GM06990 (cell line): ENCODE data around the gene SPTA1.

ENCODE experiments used
- DNase-seq: peaks from one replicate; pipeline ENCODE4 v3.0.0-alpha.2; 2011; ENCODE audit not compliant: insufficient read length; ENCODE audit errors: extremely low read depth
- H3K27me3 ChIP-seq: replicated peaks from 2 replicates; pipeline ENCODE4 v1.6.0; 2011; ENCODE audit warnings: low read length; ENCODE audit not compliant: control insufficient read depth, insufficient read depth
- H3K36me3 ChIP-seq: 2 replicates; pipeline ENCODE4 v1.5.1; 2011; ENCODE audit warnings: low read length; ENCODE audit not compliant: control insufficient read depth, insufficient read depth
- H3K4me3 ChIP-seq: replicated peaks from 2 replicates; pipeline ENCODE4 v1.5.1; 2011; ENCODE audit warnings: low read depth, mild to moderate bottlenecking, control low read depth, low read length
- CTCF ChIP-seq: IDR thresholded peaks from 2 replicates; pipeline ENCODE4 v1.5.1; 2011; ENCODE audit warnings: low read length, control low read depth, mild to moderate bottlenecking, inconsistent platforms; ENCODE audit not compliant: insufficient read depth, poor library complexity, severe bottlenecking

Gene SPTA1

GRCh38 chr1:158685085-158685484, 1.4 kb downstream of the SPTA1 start:
- no peak for TF ChIP-seq CTCF
- no peaks in the 10 kb centered on the region for H3K36me3 ChIP-seq
- H3K4me3 ChIP-seq, result no peak overlapping the region
- no peak for DNase-seq
- H3K27me3 ChIP-seq, result no peaks in the 10 kb centered on the region

GRCh38 chr1:158681606-158682005, 4.9 kb downstream of the SPTA1 start:
- no peak for TF ChIP-seq CTCF
- no peak overlapping the region for H3K4me3 ChIP-seq
- no peaks in the 10 kb centered on the region for H3K36me3 ChIP-seq
- no peak for DNase-seq
- H3K27me3 ChIP-seq, result no peaks in the 10 kb centered on the region

GRCh38 chr1:158679289-158679688, 7.2 kb downstream of the SPTA1 start:
- DNase-seq, result no peak
- TF ChIP-seq CTCF, result no peak
- Histone ChIP-seq H3K4me3 (no peak overlapping the region), H3K36me3 (no peaks in the 10 kb centered on the region), H3K27me3 (no peaks in the 10 kb centered on the region)

- H3K4me3 ChIP-seq, result no peak overlapping the region
- DNase-seq, result no peak
These were observed 10.8 kb downstream of the SPTA1 start for GRCh38 chr1:158675563-158676323.

GRCh38 chr1:158674302-158674701, 12.2 kb downstream of the SPTA1 start:
- H3K27me3 ChIP-seq, result no peaks in the 10 kb centered on the region

More at GRCh38 chr1:158675563-158676323, 10.8 kb downstream of the SPTA1 start:
- no peak for TF ChIP-seq CTCF
- no peaks in the 10 kb centered on the region for H3K27me3 ChIP-seq
- H3K36me3 ChIP-seq, result no peaks in the 10 kb centered on the region

More at GRCh38 chr1:158674302-158674701, 12.2 kb downstream of the SPTA1 start:
- DNase-seq, result no peak
- Histone ChIP-seq H3K4me3 (no peak overlapping the region), H3K36me3 (no peaks in the 10 kb centered on the region)
- TF ChIP-seq CTCF, result no peak
